ENCODE results near the gene ADGRF4.

The ADGRF4 gene

GRCh38 chr6:47655719-47656595 is 42.4 kb upstream of the ADGRF4 start:
- no peaks in the 10 kb centered on the region for H3K27me3 Mint-ChIP-seq (ENCODE audit: low read depth, poor library complexity)
- no peak overlapping the region for H3K4me3 Mint-ChIP-seq
- H3K4me1 Mint-ChIP-seq: peaks cover 6% of the 10 kb centered on the region
- H3K9me3 Mint-ChIP-seq: no peaks in the 10 kb centered on the region
- TF ChIP-seq CTCF (IDR thresholded peaks at IDR 0.05): no peak
- no peak overlapping the region for H3K27ac Mint-ChIP-seq
- DNase-seq: peak; percentile 21
- no peaks in the 10 kb centered on the region for H3K36me3 Mint-ChIP-seq (ENCODE audit: low read depth)

- Mint-ChIP-seq H3K4me3 (no peak overlapping the region), H3K36me3 (ENCODE audit: low read depth) (no peaks in the 10 kb centered on the region), H3K27ac (no peak overlapping the region), H3K4me1 (peaks cover 5% of the 10 kb centered on the region), H3K27me3 (ENCODE audit: low read depth, poor library complexity) (no peaks in the 10 kb centered on the region), H3K9me3 (no peaks in the 10 kb centered on the region)
- no peak for DNase-seq
- no peak for TF ChIP-seq CTCF (IDR thresholded peaks at IDR 0.05)
These were observed 36.4 kb upstream of the ADGRF4 start for GRCh38 chr6:47661960-47662359.

GRCh38 chr6:47663462-47664216 is 34.7 kb upstream of the ADGRF4 start:
- DNase-seq: no peak
- Mint-ChIP-seq H3K9me3 (no peaks in the 10 kb centered on the region), H3K4me3 (no peak overlapping the region)

GRCh38 chr6:47665112-47665511 is 33.3 kb upstream of the ADGRF4 start:
- DNase-seq: no peak
- H3K4me1 Mint-ChIP-seq: peaks cover 27% of the 10 kb centered on the region
- H3K9me3 Mint-ChIP-seq: no peaks in the 10 kb centered on the region
- no peak overlapping the region for H3K27ac Mint-ChIP-seq
- no peaks in the 10 kb centered on the region for H3K27me3 Mint-ChIP-seq (ENCODE audit: low read depth, poor library complexity)
- no peak for TF ChIP-seq CTCF (IDR thresholded peaks at IDR 0.05)
- H3K4me3 Mint-ChIP-seq: no peak overlapping the region
- H3K36me3 Mint-ChIP-seq (ENCODE audit: low read depth): no peaks in the 10 kb centered on the region

More at GRCh38 chr6:47663462-47664216, 34.7 kb upstream of the ADGRF4 start:
- Mint-ChIP-seq H3K4me1 (peaks cover 13% of the 10 kb centered on the region), H3K36me3 (ENCODE audit: low read depth) (no peaks in the 10 kb centered on the region), H3K27ac (no peak overlapping the region), H3K27me3 (ENCODE audit: low read depth, poor library complexity) (no peaks in the 10 kb centered on the region)
- TF ChIP-seq CTCF (IDR thresholded peaks at IDR 0.05): no peak

- Mint-ChIP-seq H3K9me3 (no peaks in the 10 kb centered on the region), H3K27me3 (ENCODE audit: low read depth, poor library complexity) (peaks cover 5% of the 10 kb centered on the region), H3K36me3 (ENCODE audit: low read depth) (no peaks in the 10 kb centered on the region), H3K4me1 (peaks cover 36% of the 10 kb centered on the region), H3K27ac (peak overlapping the region; percentile 99), H3K4me3 (peak overlapping the region; percentile 62)
- peak; percentile 11 for DNase-seq
- TF ChIP-seq CTCF (IDR thresholded peaks at IDR 0.05): no peak
These were observed 28.5 kb upstream of the ADGRF4 start for GRCh38 chr6:47669684-47670513.

Measured in nephron progenitor cell (in vitro differentiated cells).